DOHH2 (cell line): Measurements from ENCODE around the gene MYO9A.

Experiments used
- H3F3A ChIP-seq: fragments of 200-600 bp; sonication (generic), shearing (Covaris generic); 2 replicates; pipeline ENCODE4 v1.6.0; 2016; ENCODE audit warnings: antibody characterized with exemption, mild to moderate bottlenecking; ENCODE audit not compliant: control insufficient read depth, insufficient read depth
- H3K27ac ChIP-seq: fragments of 200-600 bp; sonication (generic); 2 replicates; pipeline ENCODE4 v1.5.1; 2014; ENCODE audit warnings: low read depth, mild to moderate bottlenecking, low read length, moderate library complexity
- H3K27me3 ChIP-seq: fragments of 200-600 bp; sonication (generic); 2 replicates; pipeline ENCODE4 v1.6.1; 2014; ENCODE audit warnings: mild to moderate bottlenecking, low read length, mixed read lengths; ENCODE audit not compliant: control insufficient read depth
- H3K36me3 ChIP-seq: fragments of 200-600 bp; sonication (generic); 2 replicates; pipeline ENCODE4 v1.6.1; 2014; ENCODE audit warnings: mild to moderate bottlenecking, low read length, moderate library complexity, mixed read lengths; ENCODE audit not compliant: control insufficient read depth
- H3K4me1 ChIP-seq: fragments of 200-600 bp; sonication (generic); 2 replicates; pipeline ENCODE4 v1.6.1; 2014; ENCODE audit warnings: mild to moderate bottlenecking, low read length, mixed read lengths; ENCODE audit not compliant: control insufficient read depth
- H3K4me2 ChIP-seq: fragments of 200-600 bp; sonication (generic); 2 replicates; pipeline ENCODE4 v1.6.0; 2014; ENCODE audit warnings: mild to moderate bottlenecking, low read length, moderate library complexity
- H3K4me3 ChIP-seq: fragments of 200-600 bp; sonication (generic); 2 replicates; pipeline ENCODE4 v1.5.1; 2014; ENCODE audit warnings: mild to moderate bottlenecking, low read length, mixed read lengths
- H3K79me2 ChIP-seq: fragments of 200-600 bp; sonication (generic); 2 replicates; pipeline ENCODE4 v1.6.1; 2014; ENCODE audit warnings: mild to moderate bottlenecking, low read length, mixed read lengths; ENCODE audit not compliant: control insufficient read depth
- H3K9me2 ChIP-seq: fragments of 200-600 bp; sonication (generic); replicated peaks from 2 replicates; pipeline ENCODE4 v1.6.1; 2014; ENCODE audit warnings: mild to moderate bottlenecking, low read length, mixed read lengths; ENCODE audit not compliant: control insufficient read depth
- H3K9me3 ChIP-seq: fragments of 200-600 bp; sonication (generic); 2 replicates; pipeline ENCODE4 v1.6.1; 2014; ENCODE audit warnings: antibody characterized with exemption, low read length, mixed read lengths; ENCODE audit not compliant: control insufficient read depth, insufficient read depth
- H4K20me1 ChIP-seq: fragments of 200-600 bp; sonication (generic); 2 replicates; pipeline ENCODE4 v1.6.0; 2014; ENCODE audit warnings: low read depth, mild to moderate bottlenecking, antibody characterized with exemption, low read length, moderate library complexity; ENCODE audit not compliant: control insufficient read depth, insufficient read depth
- CTCF ChIP-seq: fragments of 200-600 bp; sonication (generic); IDR thresholded peaks from one replicate; pipeline ENCODE4 v1.5.1; 2014; ENCODE audit warnings: antibody characterized with exemption, mild to moderate bottlenecking, low read depth, low read length; ENCODE audit not compliant: poor library complexity, severe bottlenecking
- EZH2phosphoT487 ChIP-seq: fragments of 200-600 bp; sonication (generic); IDR thresholded peaks from 2 replicates; pipeline ENCODE4 v1.6.1; 2017; ENCODE audit warnings: borderline replicate concordance, mild to moderate bottlenecking, antibody characterized with exemption, low read length, moderate library complexity, mixed read lengths

Gene MYO9A

GRCh38 chr15:71809346-71809745 lies 308.6 kb downstream of the MYO9A start:
- no peaks in the 10 kb centered on the region for H3K79me2 ChIP-seq
- H3K9me2 ChIP-seq = no peaks in the 10 kb centered on the region
- H3K4me3 ChIP-seq = no peak overlapping the region
- H3K4me2 ChIP-seq = no peak overlapping the region
- TF ChIP-seq CTCF = no peak
- no peak for TF ChIP-seq EZH2phosphoT487
- no peaks in the 10 kb centered on the region for H3K27me3 ChIP-seq
- no peaks in the 10 kb centered on the region for H3K9me3 ChIP-seq
- no peaks in the 10 kb centered on the region for H3K36me3 ChIP-seq
- H3K27ac ChIP-seq = no peak overlapping the region
- 0 out of 2 replicates have a peak, but pooled peaks cover 6% of the 10 kb centered on the region for H3K4me1 ChIP-seq
- no peaks in the 10 kb centered on the region for H3F3A ChIP-seq
- H4K20me1 ChIP-seq = no peaks in the 10 kb centered on the region

GRCh38 chr15:71808311-71809020 lies 309.5 kb downstream of the MYO9A start:
- H3K36me3 ChIP-seq = no peaks in the 10 kb centered on the region
- no peak for TF ChIP-seq CTCF
- no peak for TF ChIP-seq EZH2phosphoT487
- H3K27me3 ChIP-seq = no peaks in the 10 kb centered on the region
- no peaks in the 10 kb centered on the region for H4K20me1 ChIP-seq
- no peaks in the 10 kb centered on the region for H3F3A ChIP-seq
- no peak overlapping the region for H3K27ac ChIP-seq
- no peaks in the 10 kb centered on the region for H3K9me3 ChIP-seq
- H3K4me2 ChIP-seq = no peak overlapping the region
- 0 out of 2 replicates have a peak, but pooled peaks cover 6% of the 10 kb centered on the region for H3K4me1 ChIP-seq
- no peaks in the 10 kb centered on the region for H3K9me2 ChIP-seq
- no peak overlapping the region for H3K4me3 ChIP-seq
- H3K79me2 ChIP-seq = no peaks in the 10 kb centered on the region

GRCh38 chr15:71807691-71808091 lies 310.3 kb downstream of the MYO9A start:
- Histone ChIP-seq H3K9me3 (no peaks in the 10 kb centered on the region), H4K20me1 (no peaks in the 10 kb centered on the region), H3K4me2 (no peak overlapping the region), H3K4me1 (0 out of 2 replicates have a peak, but pooled peaks cover 6% of the 10 kb centered on the region), H3K9me2 (no peaks in the 10 kb centered on the region), H3K27ac (no peak overlapping the region), H3K79me2 (no peaks in the 10 kb centered on the region), H3F3A (no peaks in the 10 kb centered on the region), H3K36me3 (no peaks in the 10 kb centered on the region), H3K4me3 (no peak overlapping the region), H3K27me3 (no peaks in the 10 kb centered on the region)
- TF ChIP-seq CTCF (no peak), EZH2phosphoT487 (no peak)
